Measurements from ENCODE around the gene NUDT6. TPM values are rescaled to one million over a fixed set of nuclear protein-coding genes. Genes with fewer than 3 reads are reported as not detected.

NUDT6 gene
- total RNA-seq, 1 experiment from 2014 or later: 9.0 TPM

DNA sequence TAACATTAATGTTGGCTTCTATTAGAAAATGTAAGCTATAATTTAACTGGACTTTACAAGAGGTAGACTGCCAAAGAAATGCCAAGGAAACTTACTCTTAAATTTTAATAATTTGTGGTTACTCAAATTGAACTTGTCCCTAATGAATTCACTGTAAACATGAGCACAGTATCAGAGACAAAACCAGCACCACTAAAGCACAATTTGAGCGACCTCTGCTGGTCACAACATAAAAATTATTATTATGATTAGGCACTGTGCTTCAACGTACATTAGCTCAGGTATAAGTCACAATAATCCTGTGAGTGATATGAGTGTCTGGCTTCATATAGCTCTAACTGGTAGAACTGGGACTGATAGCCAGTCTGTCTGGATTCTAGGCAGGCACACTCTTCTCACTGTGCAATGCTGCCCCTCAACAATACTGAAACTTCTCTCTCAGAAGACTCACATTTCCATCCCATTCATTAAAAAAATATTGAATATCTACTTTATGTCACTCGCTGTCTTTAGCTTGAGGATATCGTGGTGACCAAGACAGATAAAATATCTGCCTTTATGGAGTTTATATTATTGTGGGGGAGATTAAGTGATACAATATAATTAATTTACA is 8.0 kb downstream of the NUDT6 start:
- ATAC-seq (peak; percentile 82), DNase-seq (ENCODE audit: low read depth, low spot score) (no peak)
- ChIA-PET CTCF (interaction anchor here (0.6 to 3.0 kb wide), 8 partner anchors 8 to 337 kb away, joined by 3 to 29 read pairs (median 7); partner anchors contain the start of genes BBS12 and NUDT6), RAD21 (ENCODE audit: low non-redundant PET in 1 of 2, low total read pairs in 2 of 2, uncharacterized antibody in 2 of 2, unreplicated experiment in 2 of 2) (interaction anchor here (0.6 to 1.8 kb wide), 4 partner anchors 156 to 312 kb away, joined by 3 to 9 read pairs (median 4); partner anchors contain the start of gene BBS12 (in 1 of the 2)), POLR2A (no interaction called here)
- Histone ChIP-seq H3K27me3 (ENCODE audit: insufficient read depth, low read length) (no peaks in the 10 kb centered on the region), H3K9ac (ENCODE audit: low read length) (no peak overlapping the region), H3K4me1 (ENCODE audit: control insufficient read depth in 1 of 2, insufficient read depth in 2 of 2, low read length in 2 of 2) (peaks cover 4 to 6% of the 10 kb centered on the region in 2 experiments; a peak in 3 of 4 replicates), H3K9me3 (ENCODE audit: control insufficient read depth in 1 of 2, insufficient read depth in 1 of 2, low read depth in 1 of 2, low read length in 2 of 2) (no peaks in the 10 kb centered on the region), H3K27ac (ENCODE audit: low read depth, low read length) (no peak overlapping the region), H3K4me2 (ENCODE audit: low read length) (no peak overlapping the region), H3K9me2 (ENCODE audit: insufficient read depth) (no peaks in the 10 kb centered on the region), H2AFZ (ENCODE audit: low read depth, low read length, poor library complexity, severe bottlenecking) (no peak overlapping the region), H3K36me3 (ENCODE audit: control insufficient read depth in 1 of 2, insufficient read depth in 2 of 2, low read length in 2 of 2) (no peaks in the 10 kb centered on the region), H3K79me2 (ENCODE audit: insufficient read depth, low read length) (no peaks in the 10 kb centered on the region), H4K20me1 (ENCODE audit: insufficient read depth) (no peaks in the 10 kb centered on the region), H3K4me3 (replicated peaks in 1 of 2; ENCODE audit: low read depth in 1 of 2, low read length in 2 of 2) (no peak overlapping the region)
- TF ChIP-seq, protein P1, sequence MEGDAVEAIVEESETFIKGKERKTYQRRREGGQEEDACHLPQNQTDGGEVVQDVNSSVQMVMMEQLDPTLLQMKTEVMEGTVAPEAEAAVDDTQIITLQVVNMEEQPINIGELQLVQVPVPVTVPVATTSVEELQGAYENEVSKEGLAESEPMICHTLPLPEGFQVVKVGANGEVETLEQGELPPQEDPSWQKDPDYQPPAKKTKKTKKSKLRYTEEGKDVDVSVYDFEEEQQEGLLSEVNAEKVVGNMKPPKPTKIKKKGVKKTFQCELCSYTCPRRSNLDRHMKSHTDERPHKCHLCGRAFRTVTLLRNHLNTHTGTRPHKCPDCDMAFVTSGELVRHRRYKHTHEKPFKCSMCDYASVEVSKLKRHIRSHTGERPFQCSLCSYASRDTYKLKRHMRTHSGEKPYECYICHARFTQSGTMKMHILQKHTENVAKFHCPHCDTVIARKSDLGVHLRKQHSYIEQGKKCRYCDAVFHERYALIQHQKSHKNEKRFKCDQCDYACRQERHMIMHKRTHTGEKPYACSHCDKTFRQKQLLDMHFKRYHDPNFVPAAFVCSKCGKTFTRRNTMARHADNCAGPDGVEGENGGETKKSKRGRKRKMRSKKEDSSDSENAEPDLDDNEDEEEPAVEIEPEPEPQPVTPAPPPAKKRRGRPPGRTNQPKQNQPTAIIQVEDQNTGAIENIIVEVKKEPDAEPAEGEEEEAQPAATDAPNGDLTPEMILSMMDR (IDR thresholded peaks at IDR 0.05 in 2 of 3, conservative IDR thresholded peaks at IDR 0.05 in 1 of 3; ENCODE audit: borderline replicate concordance in 1 of 3, insufficient read depth in 1 of 3, low read depth in 2 of 3, low read length in 2 of 3): peak in 2 of 3 experiments; percentile 46 to 64; a peak in 4 of 6 replicates
- TF ChIP-seq RAD21 (IDR thresholded peaks at IDR 0.05; ENCODE audit: low read depth) (peak; percentile 77), POLR2AphosphoS5 (IDR thresholded peaks at IDR 0.05; ENCODE audit: low read depth, low read length) (no peak)
- BruUV-seq (replicated peaks): no TSS peak
- intact Hi-C loops (cut with micrococcal nuclease): loop anchor here (1.0 kb wide), 1 partner anchor 156 kb away; no protein-coding TSS in a partner anchor

DNA sequence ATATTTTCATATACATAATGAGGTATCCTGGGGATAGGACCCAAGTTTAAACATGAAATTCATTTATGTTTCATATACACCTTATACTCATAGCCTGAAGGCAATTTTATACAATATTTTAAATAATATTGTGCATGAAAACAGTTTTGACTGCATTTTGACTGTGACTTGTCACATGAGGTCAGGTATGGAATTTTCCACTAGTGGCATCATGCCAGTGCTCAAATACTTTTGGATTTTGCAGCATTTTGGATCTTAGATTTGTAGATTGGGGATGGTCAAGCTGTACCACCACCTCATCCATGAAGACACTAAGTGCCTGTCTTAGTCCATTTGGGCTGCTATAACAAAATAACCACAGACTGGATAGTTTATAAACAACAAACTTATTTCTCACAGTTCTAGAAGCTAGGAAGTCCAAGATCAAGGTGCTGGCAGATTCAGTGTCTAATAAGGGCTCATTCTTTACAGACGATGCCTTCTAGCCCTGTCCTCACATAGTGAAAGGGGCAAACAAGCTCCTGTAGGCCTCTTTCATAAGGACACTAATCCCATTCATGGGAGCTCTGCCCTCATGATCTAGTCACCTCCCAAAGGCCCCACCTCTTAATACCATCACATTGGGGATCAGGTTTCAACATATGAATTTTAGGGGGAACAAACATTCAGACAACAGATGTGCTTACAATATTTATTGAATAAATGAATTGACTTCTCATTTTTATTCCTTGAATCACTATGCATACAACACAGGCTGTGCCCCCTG is 9.4 kb downstream of the NUDT6 start:
- BruUV-seq (replicated peaks): no TSS peak
- no peak overlapping the region for H2AFZ ChIP-seq (ENCODE audit: low read depth, low read length, poor library complexity, severe bottlenecking)
- no peak overlapping the region for H3K4me2 ChIP-seq (ENCODE audit: low read length)
- H3K9me2 ChIP-seq (ENCODE audit: insufficient read depth): no peaks in the 10 kb centered on the region
- H3K9ac ChIP-seq (ENCODE audit: low read length): no peak overlapping the region
- H3K79me2 ChIP-seq (ENCODE audit: insufficient read depth, low read length): no peaks in the 10 kb centered on the region
- CTCF ChIA-PET: interaction anchor here (0.9 to 3.0 kb wide), 4 partner anchors 154 to 311 kb away, joined by 3 to 29 read pairs (median 8); partner anchors contain the start of gene BBS12
- H4K20me1 ChIP-seq (ENCODE audit: insufficient read depth): no peaks in the 10 kb centered on the region
- POLR2A ChIA-PET: no interaction called here
- no peaks in the 10 kb centered on the region for H3K9me3 ChIP-seq (ENCODE audit: control insufficient read depth in 1 of 2, insufficient read depth in 1 of 2, low read depth in 1 of 2, low read length in 2 of 2)
- no peak overlapping the region for H3K4me3 ChIP-seq (replicated peaks in 1 of 2; ENCODE audit: low read depth in 1 of 2, low read length in 2 of 2)
- H3K27me3 ChIP-seq (ENCODE audit: insufficient read depth, low read length): no peaks in the 10 kb centered on the region
- H3K36me3 ChIP-seq (ENCODE audit: control insufficient read depth in 1 of 2, insufficient read depth in 2 of 2, low read length in 2 of 2): no peaks in the 10 kb centered on the region
- no peak overlapping the region for H3K27ac ChIP-seq (ENCODE audit: low read depth, low read length)
- peak; percentile 47; the same call in 1 of the 2 replicates for ATAC-seq
- H3K4me1 ChIP-seq (ENCODE audit: control insufficient read depth in 1 of 2, insufficient read depth in 2 of 2, low read length in 2 of 2): peaks cover 4 to 6% of the 10 kb centered on the region in 2 experiments; a peak in 3 of 4 replicates
- no peak for DNase-seq (ENCODE audit: low read depth, low spot score)
- RAD21 ChIA-PET (ENCODE audit: low non-redundant PET in 1 of 2, low total read pairs in 2 of 2, uncharacterized antibody in 2 of 2, unreplicated experiment in 2 of 2): no interaction called here
- intact Hi-C loops (cut with micrococcal nuclease): no loop called here
- TF ChIP-seq EGR1 (IDR thresholded peaks at IDR 0.05; ENCODE audit: low read depth) (no peak), ZNF274 (IDR thresholded peaks at IDR 0.05; ENCODE audit: low read depth, low read length) (no peak), CBX3 (IDR thresholded peaks at IDR 0.05; ENCODE audit: low read depth) (no peak), JUND (IDR thresholded peaks at IDR 0.05) (no peak), EZH2 (IDR thresholded peaks at IDR 0.05) (no peak), POLR2AphosphoS5 (IDR thresholded peaks at IDR 0.05; ENCODE audit: low read depth, low read length) (no peak), ZFX (IDR thresholded peaks at IDR 0.05) (no peak)
- TF ChIP-seq, protein P2, sequence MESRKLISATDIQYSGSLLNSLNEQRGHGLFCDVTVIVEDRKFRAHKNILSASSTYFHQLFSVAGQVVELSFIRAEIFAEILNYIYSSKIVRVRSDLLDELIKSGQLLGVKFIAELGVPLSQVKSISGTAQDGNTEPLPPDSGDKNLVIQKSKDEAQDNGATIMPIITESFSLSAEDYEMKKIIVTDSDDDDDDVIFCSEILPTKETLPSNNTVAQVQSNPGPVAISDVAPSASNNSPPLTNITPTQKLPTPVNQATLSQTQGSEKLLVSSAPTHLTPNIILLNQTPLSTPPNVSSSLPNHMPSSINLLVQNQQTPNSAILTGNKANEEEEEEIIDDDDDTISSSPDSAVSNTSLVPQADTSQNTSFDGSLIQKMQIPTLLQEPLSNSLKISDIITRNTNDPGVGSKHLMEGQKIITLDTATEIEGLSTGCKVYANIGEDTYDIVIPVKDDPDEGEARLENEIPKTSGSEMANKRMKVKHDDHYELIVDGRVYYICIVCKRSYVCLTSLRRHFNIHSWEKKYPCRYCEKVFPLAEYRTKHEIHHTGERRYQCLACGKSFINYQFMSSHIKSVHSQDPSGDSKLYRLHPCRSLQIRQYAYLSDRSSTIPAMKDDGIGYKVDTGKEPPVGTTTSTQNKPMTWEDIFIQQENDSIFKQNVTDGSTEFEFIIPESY (IDR thresholded peaks at IDR 0.05; ENCODE audit: extremely low read depth, insufficient replicate concordance, low read length): no peak
- TF ChIP-seq, protein P1 (IDR thresholded peaks at IDR 0.05 in 2 of 3, conservative IDR thresholded peaks at IDR 0.05 in 1 of 3; ENCODE audit: borderline replicate concordance in 1 of 3, insufficient read depth in 1 of 3, low read depth in 2 of 3, low read length in 2 of 3): no peak
